NCI-H2196 treated with DMSO at 0.1 percent for 48 hours (cell line): ENCODE data around the gene LCMT1.

Experiments used
- DNase-seq: peaks from one replicate; lab custom pipeline; 2025; ENCODE audit not compliant: unreplicated experiment; lab: John Stamatoyannopoulos, UW

Gene LCMT1

DNA sequence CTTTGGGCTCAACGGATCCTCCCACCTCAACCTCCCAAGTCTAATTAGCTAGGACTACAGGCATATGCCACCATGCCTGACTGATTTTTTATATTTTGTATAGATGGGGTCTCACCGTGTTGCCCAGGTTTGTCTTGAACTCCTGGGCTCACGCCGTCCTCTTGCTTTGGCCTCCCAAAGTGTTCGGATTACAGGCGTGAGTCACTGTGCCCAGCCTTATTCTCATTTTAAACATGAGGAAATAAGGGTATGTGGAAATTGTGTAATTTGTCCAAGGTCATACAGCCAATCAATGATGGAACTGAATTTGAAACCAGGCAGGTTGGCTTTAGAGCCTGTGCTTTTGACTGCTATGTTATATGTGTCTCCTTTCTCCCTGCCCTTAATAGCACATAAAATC is 77.8 kb downstream of the LCMT1 start:
- DNase-seq, result no peak

DNA sequence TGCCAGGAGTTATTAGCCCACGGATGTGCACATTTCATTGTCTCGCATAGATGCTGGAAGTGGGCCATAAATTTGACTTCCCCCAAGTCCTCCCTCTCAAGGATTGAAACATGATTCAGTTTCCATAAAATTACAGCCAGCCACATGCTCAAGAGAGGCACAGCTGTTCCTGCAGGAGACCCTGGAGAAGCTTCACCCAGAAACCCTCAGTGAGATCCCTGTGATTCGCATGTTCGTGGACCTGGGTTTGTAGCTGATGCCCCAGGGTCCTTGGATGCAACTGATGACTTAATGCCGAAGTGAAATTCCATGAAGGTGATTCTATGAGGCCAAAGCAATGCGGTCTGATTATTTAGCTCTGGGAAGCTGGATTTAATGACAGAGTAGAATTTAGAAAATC is 80.6 kb downstream of the LCMT1 start:
- no peak for DNase-seq

DNA sequence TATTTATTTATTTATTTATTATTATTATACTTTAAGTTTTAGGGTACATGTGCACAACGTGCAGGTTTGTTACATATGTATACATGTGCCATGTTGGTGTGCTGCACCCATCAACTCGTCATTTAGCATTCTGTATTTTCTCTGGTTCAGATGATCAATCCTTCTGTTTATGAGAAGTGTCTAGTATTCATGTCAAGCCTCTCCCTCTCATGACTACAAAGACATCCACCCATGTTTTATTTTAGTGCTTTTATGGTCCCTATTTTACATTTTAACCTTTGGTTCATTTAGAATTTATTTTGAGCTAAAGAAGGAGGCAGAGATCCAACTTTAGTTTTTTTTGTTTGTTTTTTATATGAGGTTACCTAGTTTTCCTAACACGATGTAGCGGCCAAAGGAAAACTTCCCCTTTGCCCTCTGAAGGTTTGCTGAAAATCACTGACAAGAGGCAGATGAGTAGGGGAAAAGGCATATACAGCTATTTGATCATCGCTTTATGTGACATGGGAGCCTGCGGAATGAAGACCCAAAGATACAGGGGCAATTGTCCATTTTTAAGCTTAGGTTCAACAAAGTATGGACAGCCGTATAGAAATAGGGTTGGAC is 82.8 kb downstream of the LCMT1 start:
- no peak for DNase-seq

DNA sequence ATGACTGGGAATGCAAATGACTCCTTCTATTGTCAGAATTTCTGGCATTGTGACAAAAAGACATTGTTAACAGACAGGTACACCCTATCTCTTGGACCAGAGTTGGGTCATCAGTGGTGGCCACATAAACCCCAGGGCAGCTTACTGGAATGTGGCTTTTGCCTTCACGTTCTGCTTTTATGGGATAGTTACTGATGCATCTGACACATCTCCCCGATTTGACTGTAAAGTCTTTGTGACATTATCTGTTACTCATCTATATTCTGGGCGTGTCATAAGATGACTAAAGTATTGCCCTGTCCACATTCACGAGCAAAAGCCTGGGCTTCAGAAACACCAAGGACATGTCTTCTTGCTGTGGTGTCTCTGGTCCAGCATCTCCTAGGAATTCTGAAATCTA is 86.5 kb downstream of the LCMT1 start:
- DNase-seq, result no peak

DNA sequence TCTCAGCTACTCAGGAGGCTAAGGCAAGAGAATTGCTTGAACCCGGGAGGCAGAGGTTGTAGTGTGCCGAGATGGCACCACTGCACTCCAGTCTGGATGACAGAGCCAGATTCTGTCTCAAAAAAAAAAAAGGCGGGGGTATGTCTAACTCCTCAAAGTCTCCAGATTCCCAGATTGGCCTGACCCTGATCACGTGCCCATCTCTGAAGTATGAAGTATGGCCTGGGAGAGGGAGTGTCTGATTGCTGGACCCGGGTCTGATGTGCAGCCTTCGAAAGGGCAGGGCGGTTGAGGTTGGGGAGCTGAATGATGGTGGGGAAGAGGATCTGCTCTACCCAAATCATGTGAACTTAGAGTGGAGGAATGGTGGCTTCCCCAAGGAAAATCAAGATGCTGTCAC is 87.9 kb downstream of the LCMT1 start:
- no peak for DNase-seq

DNA sequence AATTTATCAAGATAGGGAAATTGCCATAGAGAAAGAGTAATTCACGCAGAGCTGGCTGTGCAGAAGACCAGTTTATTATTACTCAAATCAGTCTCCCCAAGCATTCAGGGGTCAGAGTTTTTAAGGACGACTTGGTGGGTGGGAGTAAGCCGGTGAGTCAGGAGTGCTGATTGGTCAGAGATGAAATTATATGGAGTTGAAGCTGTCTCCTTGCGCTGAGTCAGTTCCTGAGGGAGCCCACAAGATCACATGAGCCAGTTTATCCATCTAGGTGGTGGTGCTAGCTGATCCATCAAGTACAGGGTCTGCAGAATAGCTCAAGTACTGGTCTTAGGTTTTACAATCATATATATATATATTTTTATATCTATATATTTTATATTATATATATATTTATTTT is 99.2 kb downstream of the LCMT1 start:
- DNase-seq, result no peak

DNA sequence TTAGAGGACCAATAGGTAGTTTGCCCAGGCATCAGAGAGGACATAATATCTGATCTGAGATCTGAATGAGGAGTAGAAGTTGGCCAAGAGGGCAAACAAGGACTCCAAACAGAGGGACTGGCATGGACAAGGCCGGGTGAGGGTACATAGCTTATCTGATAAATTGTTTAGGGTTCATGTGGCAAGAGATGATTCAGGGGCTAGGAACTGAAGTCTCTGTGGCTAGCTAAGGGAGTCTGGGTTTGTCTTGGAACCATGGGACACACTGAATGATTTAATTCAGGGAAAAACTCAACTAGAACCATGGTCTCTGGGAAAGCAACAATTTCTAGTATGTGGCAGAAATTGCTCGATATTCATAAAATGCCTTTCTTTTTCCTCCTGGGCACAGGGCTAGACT is 101.1 kb downstream of the LCMT1 start:
- DNase-seq, result no peak

DNA sequence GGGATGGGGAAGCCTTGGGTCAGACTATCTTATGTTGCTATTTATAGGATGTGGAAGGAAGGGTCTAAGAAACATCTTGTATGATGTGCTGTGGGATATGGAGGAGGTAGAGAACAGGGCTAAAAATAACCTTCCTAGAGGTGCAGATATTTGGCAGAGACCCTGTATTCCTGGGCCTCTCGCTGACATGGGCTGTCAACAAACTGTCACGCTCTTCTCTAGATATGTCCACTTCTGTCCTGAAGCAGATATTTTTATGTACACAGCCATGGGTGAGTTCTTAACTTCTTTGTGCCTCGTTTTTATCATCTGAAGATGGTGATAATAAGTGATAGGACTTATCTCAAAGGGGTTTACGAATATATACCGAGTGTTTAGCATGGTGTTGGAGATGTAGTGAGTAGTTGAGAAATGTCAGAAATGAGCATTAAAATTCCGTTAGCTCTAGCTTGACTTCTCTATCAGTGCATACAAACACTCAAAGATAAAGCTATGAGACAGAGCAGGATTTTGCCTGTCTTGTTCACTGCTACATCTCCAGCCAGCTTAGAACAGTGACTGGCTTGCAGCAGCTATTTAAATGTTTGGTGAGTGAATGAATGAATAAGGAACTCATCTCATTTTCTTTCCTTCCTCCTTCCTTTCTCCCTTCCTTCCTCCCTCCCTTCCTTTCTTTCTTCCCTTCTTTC is 102.3 kb downstream of the LCMT1 start:
- DNase-seq, result no peak

DNA sequence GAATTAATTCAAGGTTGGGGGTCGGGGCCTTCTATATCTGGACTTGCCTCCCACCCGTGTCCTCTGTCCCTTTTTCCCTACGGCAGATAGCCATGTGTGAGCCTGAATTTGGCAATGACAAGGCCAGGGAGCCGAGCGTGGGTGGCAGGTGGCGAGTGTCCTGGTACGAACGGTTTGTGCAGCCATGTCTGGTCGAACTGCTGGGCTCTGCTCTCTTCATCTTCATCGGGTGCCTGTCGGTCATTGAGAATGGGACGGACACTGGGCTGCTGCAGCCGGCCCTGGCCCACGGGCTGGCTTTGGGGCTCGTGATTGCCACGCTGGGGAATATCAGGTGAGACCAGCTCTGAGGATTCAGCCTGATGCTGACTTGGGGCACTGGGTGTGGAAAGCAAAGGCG is 105.6 kb downstream of the LCMT1 start:
- DNase-seq, result no peak

DNA sequence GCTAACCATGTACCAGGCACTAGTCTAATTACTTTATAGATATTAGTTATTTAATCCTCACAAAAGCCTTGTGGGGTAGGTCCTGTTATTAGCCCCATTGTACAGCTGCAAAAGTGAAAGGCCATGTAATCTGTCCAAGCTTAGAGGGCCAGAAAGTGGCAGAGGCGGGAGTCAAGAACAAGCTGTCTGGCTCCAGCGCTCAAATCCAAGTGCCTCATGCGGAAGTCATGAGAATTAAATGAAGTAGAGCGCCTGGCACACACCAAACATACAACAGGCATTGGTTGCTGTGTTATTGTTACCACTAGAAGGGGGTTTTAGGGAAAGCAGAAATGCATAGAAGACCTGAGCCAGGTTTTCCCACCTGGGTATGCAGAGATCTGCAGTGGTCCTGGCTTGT is 106.4 kb downstream of the LCMT1 start:
- no peak for DNase-seq

DNA sequence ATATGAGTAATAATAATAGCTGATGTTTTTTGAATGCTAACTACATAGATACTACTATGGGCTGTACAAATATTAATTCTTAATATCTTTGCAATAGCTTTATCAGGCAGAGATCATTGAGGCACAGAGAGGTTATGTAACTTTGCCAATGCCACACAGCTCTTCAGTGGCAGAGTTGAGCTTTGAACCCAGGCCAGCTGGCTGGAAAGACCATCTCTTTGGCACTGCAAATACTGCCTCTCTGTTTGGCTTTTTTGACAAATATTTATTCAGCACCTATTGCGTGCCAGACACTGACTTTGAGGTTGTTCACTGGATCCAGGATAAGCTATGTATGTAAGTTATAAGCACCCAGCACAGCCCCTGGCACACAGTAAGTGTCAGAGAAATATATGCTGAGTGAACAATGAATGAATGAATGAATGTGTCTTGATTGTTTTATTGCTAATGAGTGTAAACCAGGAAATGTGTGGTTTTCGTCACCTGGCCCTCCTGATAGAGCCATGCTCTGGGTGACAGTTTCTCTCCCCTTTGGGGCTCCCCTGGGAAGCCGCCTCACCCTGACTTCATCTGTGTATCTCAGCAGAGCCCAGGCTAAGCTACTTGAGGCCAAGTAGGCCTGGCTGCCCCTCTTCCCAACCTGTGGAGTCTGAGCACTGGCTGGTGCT is 107.7 kb downstream of the LCMT1 start:
- no peak for DNase-seq

DNA sequence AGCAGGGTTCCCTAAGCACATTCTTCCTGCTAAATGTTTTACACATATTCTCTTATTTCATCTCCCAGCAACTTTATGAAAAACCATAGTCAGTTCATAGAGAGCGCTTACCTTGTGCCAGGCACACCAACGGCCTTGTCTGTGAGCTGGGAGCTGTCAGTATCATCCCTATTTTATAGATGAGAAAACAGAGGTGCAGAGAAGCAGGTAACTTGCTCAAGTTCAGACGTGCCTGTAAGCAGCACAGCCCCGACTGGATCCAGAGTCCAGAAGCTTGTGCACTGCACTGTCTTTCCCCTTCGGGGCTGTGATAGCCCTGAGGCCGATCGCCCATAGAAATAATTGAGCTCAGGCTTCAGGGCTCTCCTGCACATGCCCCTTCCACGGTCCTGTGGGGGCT is 111.4 kb downstream of the LCMT1 start:
- no peak for DNase-seq

DNA sequence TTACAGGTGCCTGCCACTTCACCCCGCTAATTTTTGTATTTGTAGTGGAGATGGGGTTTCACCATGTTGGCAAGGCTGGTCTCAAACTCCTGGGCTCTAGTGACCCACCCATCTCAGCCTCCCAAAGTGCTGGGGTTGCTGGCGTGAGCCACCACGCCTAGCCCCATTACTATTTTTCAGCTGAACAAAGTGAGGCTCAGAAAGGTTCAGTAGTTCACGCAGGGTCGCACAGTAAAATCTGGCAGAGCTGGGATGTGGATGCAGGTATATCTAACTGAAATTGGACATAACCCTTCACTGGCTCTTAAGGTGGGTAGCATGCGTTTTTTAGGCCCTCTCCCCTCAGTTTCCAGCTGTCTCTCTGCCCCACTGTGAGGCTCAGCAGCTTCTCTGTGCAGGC is 112.4 kb downstream of the LCMT1 start:
- no peak for DNase-seq

DNA sequence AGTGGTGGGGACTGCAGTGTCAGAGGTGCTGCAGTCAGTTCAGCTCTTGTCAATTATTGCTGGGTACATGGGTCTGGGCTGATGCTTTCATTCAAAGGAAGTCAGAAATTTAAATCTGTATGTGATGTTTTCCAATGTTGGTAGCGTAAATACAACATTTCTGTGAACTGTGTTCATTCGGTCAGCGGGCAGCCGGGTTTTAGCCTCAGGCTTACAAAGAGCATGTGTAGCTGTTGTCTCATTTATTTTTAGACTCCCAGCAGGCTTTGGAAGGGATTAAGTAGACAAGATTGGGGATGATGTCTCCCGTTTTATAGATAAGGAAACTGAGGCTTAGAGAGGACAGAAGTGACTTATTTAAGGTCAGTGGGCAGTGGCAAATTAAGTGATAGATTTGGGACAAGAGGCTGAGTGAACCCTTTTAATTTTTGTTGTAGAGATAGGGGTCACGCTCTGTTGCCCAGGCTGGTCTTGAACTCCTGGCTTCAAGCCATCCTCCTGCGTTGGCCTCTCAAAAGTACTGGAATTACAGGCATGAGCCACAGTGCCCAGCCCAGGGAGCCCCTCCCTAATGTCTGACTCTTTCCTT is 113.3 kb downstream of the LCMT1 start:
- DNase-seq, result no peak
